ENCODE results near the gene CREG1. TPM values are rescaled to one million over a fixed set of nuclear protein-coding genes. Genes with fewer than 3 reads are reported as not detected.

Gene CREG1
- total RNA-seq, 6 experiments from 2014 or later, result 95.8 to 230 (median 171) TPM

DNA sequence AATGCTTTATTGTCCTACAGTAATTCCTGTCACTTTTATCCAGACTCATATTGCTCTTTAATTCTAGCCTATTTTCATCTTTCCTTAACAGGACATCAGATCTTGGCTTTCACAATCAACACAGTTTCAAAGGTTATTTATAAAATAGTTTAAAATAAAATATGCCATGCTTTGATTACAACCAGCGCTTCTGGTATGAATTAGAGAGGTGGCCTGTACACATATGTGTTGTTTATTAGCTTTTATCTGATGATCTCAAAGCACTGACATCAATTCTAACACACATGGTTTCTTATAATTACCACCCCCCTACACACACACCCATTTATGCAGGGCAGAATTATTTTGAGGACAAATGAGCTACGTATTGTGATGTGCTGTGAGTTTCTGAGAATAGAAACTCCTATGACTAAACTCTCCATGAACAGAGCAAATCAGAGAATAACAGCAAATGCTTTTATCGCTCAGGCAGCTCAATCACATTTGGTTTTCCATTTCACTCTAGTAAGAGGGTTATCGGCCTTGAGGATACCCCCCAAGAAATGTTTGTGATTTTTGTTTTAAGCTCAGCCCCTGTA lies 53.2 kb downstream of the CREG1 start:
- no peak overlapping the region for H3K27ac ChIP-seq
- WGBS (ENCODE audit: insufficient coverage, low coverage, low lambda C conversion rate, missing lambda C conversion rate), result 69% methylated on average over 4 of the region's 4 CpGs

GRCh38 chr1:167499664-167500101 lies 53.9 kb downstream of the CREG1 start:
- no peaks in the 10 kb centered on the region for H3K36me3 ChIP-seq
- no peak for DNase-seq
- intact Hi-C loops (cut with DNase I), result no loop called here
- 69% methylated on average over 2 of the region's 3 CpGs for WGBS (ENCODE audit: insufficient coverage, low coverage, low lambda C conversion rate, missing lambda C conversion rate)
- no peak for TF ChIP-seq POLR2A (IDR thresholded peaks at IDR 0.05)
- no peak for TF ChIP-seq CTCF (IDR thresholded peaks at IDR 0.05)
- H3K27ac ChIP-seq, result no peak overlapping the region
- no peaks in the 10 kb centered on the region for H3K4me1 ChIP-seq
- H3K4me3 ChIP-seq, result no peak overlapping the region
- no peaks in the 10 kb centered on the region for H3K9me3 ChIP-seq
- no peaks in the 10 kb centered on the region for H3K27me3 ChIP-seq
- no peak for ATAC-seq

More for the DNA sequence above, 53.2 kb downstream of the CREG1 start:
- H3K36me3 ChIP-seq, result no peaks in the 10 kb centered on the region
- no peaks in the 10 kb centered on the region for H3K4me1 ChIP-seq
- no peak overlapping the region for H3K4me3 ChIP-seq
- DNase-seq (no peak), ATAC-seq (no peak)
- no peaks in the 10 kb centered on the region for H3K27me3 ChIP-seq
- H3K9me3 ChIP-seq, result no peaks in the 10 kb centered on the region
- intact Hi-C loops (cut with DNase I), result no loop called here
- TF ChIP-seq POLR2A (IDR thresholded peaks at IDR 0.05) (no peak), CTCF (IDR thresholded peaks at IDR 0.05) (no peak)

DNA sequence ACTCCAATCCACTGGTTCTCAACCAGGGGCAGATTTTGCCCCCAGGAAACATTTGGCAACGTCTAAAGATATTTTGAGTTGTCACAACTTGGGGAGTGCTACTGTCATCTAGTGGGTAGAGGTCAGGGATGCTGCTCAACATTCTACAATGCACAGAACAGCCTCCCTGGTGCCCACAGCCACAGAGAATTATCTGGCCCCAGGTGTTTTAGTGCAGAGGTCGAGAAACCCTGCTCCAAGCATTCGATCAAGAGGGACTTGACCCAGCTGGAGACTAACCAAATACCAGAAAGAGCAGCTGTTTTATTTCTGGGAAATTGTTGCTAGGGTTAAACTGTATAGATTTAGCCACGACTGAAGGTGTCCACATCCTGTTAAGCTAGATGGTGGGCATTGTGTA lies 54.5 kb downstream of the CREG1 start:
- DNase-seq, result no peak
- 55% methylated on average over 3 of the region's 4 CpGs for WGBS (ENCODE audit: insufficient coverage, low coverage, low lambda C conversion rate, missing lambda C conversion rate)

DNA sequence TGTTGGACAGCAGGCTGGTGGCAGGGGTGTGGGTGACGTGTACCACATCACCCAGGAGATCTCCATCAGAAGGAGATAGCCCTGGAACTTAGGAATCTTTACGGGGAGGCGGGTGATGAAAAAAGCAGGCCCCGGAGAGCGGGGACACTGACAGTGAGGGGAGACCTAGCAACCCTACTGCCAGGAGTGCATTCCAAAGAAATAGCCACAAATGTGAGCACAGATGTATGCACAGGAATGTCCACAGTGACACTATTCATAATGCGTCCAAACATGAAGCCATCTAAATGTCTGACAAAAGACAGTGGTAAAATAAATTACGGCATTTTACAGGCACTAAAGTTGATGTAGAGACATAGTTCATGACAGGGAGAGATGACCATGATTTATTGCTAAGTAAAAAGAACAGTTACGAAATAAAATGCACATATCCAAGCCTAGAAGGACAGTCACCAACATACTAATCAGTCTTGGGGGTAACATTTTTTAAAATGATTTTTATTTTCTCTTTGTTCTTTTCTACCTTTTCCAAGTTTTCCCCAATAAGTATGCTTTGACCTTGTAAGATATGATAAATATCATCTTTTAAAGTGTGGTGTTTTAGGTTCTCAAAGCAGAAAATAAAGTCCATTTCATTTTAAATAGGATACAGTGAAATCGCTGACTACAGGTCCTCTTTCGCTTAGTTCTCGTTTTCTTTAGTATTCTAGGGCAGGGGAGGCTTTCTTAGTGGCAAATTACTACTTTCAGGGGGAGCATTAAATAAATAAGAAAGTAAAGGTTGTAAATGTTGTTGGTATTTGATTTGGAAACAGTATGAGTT lies 56.6 kb downstream of the CREG1 start:
- WGBS (ENCODE audit: insufficient coverage, low coverage, low lambda C conversion rate, missing lambda C conversion rate), result 83% methylated on average over 10 of the region's 11 CpGs
- Histone ChIP-seq H3K4me1 (no peaks in the 10 kb centered on the region), H3K4me3 (no peak overlapping the region), H3K36me3 (no peaks in the 10 kb centered on the region), H3K27ac (no peak overlapping the region), H3K27me3 (no peaks in the 10 kb centered on the region), H3K9me3 (no peaks in the 10 kb centered on the region)
- ATAC-seq (no peak), DNase-seq (no peak)
- intact Hi-C loops (cut with DNase I), result no loop called here
- TF ChIP-seq POLR2A (IDR thresholded peaks at IDR 0.05) (no peak), CTCF (IDR thresholded peaks at IDR 0.05) (no peak)

More for the DNA sequence above, 54.5 kb downstream of the CREG1 start:
- H3K4me1 ChIP-seq, result no peaks in the 10 kb centered on the region
- no peak overlapping the region for H3K27ac ChIP-seq
- intact Hi-C loops (cut with DNase I), result no loop called here
- no peaks in the 10 kb centered on the region for H3K27me3 ChIP-seq
- no peak overlapping the region for H3K4me3 ChIP-seq
- TF ChIP-seq CTCF (IDR thresholded peaks at IDR 0.05) (no peak), POLR2A (IDR thresholded peaks at IDR 0.05) (no peak)
- no peak for ATAC-seq
- H3K36me3 ChIP-seq, result no peaks in the 10 kb centered on the region
- H3K9me3 ChIP-seq, result no peaks in the 10 kb centered on the region

Data from right lobe of liver (tissue), 6 donors.